H9 (cell line): ENCODE results near the gene LPGAT1. TPM values are rescaled to one million over a fixed set of nuclear protein-coding genes. Genes with fewer than 3 reads are reported as not detected.

Source experiments
- DNase-seq: peaks from one replicate; pipeline ENCODE4 v3.0.0-alpha.2; 2017
- H2AFZ ChIP-seq: one replicate; pipeline ENCODE4 v1.6.1; 2013; ENCODE audit warnings: mild to moderate bottlenecking, low read length, control low read depth, moderate library complexity
- H2AK5ac ChIP-seq: 2 replicates; pipeline ENCODE4 v1.6.1; 2013; ENCODE audit warnings: low read length, control low read depth, mixed read lengths; ENCODE audit not compliant: insufficient read length
- H2BK120ac ChIP-seq: one replicate; pipeline ENCODE4 v1.6.1; 2013; ENCODE audit warnings: low read depth, mild to moderate bottlenecking, low read length, control low read depth, inconsistent platforms; ENCODE audit not compliant: poor library complexity, severe bottlenecking
- H2BK12ac ChIP-seq: 2 replicates; pipeline ENCODE4 v1.6.1; 2013; ENCODE audit warnings: low read length, control low read depth, mixed read lengths, low read depth; ENCODE audit not compliant: insufficient read length
- H2BK15ac ChIP-seq: 2 replicates; pipeline ENCODE4 v1.6.1; 2013; ENCODE audit warnings: low read depth, low read length, control low read depth
- H2BK20ac ChIP-seq: one replicate; pipeline ENCODE4 v1.6.1; 2013; ENCODE audit warnings: low read depth, mild to moderate bottlenecking, low read length, control low read depth, inconsistent platforms; ENCODE audit not compliant: poor library complexity, severe bottlenecking
- H2BK5ac ChIP-seq: 2 replicates; pipeline ENCODE4 v1.6.1; 2013; ENCODE audit warnings: low read length, control low read depth, mixed read lengths; ENCODE audit not compliant: insufficient read length
- H3K14ac ChIP-seq: 2 replicates; pipeline ENCODE4 v1.6.1; 2013; ENCODE audit warnings: low read length, control low read depth; ENCODE audit not compliant: insufficient read depth
- H3K18ac ChIP-seq: 2 replicates; pipeline ENCODE4 v1.6.1; 2013; ENCODE audit warnings: low read depth, mild to moderate bottlenecking, mixed read lengths, low read length, control low read depth; ENCODE audit not compliant: insufficient read length
- H3K23ac ChIP-seq: 2 replicates; pipeline ENCODE4 v1.6.1; 2013; ENCODE audit warnings: low read length, control low read depth, mixed read lengths, low read depth; ENCODE audit not compliant: insufficient read length
- H3K23me2 ChIP-seq: 2 replicates; pipeline ENCODE4 v1.6.1; 2013; ENCODE audit warnings: low read depth, mild to moderate bottlenecking, mixed read lengths, low read length, control low read depth; ENCODE audit not compliant: insufficient read length, poor library complexity, severe bottlenecking
- H3K27ac ChIP-seq: 2 replicates; pipeline ENCODE4 v1.5.1; 2013; ENCODE audit warnings: low read length, control low read depth, mixed read lengths, low read depth; ENCODE audit not compliant: insufficient read length
- H3K27me3 ChIP-seq: 2 replicates; pipeline ENCODE4 v1.6.1; 2013; ENCODE audit warnings: low read length, control low read depth, inconsistent platforms; ENCODE audit not compliant: insufficient read depth
- H3K4ac ChIP-seq: 2 replicates; pipeline ENCODE4 v1.6.1; 2013; ENCODE audit warnings: low read depth, mild to moderate bottlenecking, control low read depth, inconsistent platforms, low read length, moderate library complexity
- H3K4me1 ChIP-seq: 2 replicates; pipeline ENCODE4 v1.6.1; 2013; ENCODE audit warnings: low read length, control low read depth, inconsistent platforms; ENCODE audit not compliant: insufficient read depth
- H3K4me2 ChIP-seq: 2 replicates; pipeline ENCODE4 v1.6.1; 2013; ENCODE audit warnings: low read length, control low read depth, mixed read lengths; ENCODE audit not compliant: insufficient read length, insufficient read depth
- H3K56ac ChIP-seq: 2 replicates; pipeline ENCODE4 v1.6.1; 2013; ENCODE audit warnings: low read depth, mild to moderate bottlenecking, mixed read lengths, low read length, control low read depth; ENCODE audit not compliant: insufficient read length
- H3K79me1 ChIP-seq: 2 replicates; pipeline ENCODE4 v1.6.1; 2013; ENCODE audit warnings: low read depth, mild to moderate bottlenecking, moderate library complexity, low read length, control low read depth, inconsistent platforms; ENCODE audit not compliant: insufficient read depth, poor library complexity, severe bottlenecking
- H3K79me2 ChIP-seq: 2 replicates; pipeline ENCODE4 v1.6.1; 2013; ENCODE audit warnings: low read length, control low read depth, inconsistent platforms; ENCODE audit not compliant: insufficient read depth
- H3K9ac ChIP-seq: 2 replicates; pipeline ENCODE4 v1.6.1; 2013; ENCODE audit warnings: low read length, control low read depth, mixed read lengths; ENCODE audit not compliant: insufficient read length; ENCODE audit errors: extremely low read depth
- H3K9me3 ChIP-seq: one replicate; pipeline ENCODE4 v1.6.1; 2013; ENCODE audit warnings: low read depth, low read length, inconsistent platforms; ENCODE audit not compliant: control insufficient read depth
- H3T11ph ChIP-seq: one replicate; pipeline ENCODE4 v1.6.1; 2013; ENCODE audit warnings: mild to moderate bottlenecking, low read length, control low read depth, inconsistent platforms
- H4K20me1 ChIP-seq: one replicate; pipeline ENCODE4 v1.6.1; 2013; ENCODE audit not compliant: control insufficient read depth, insufficient read length, insufficient read depth
- H4K5ac ChIP-seq: 2 replicates; pipeline ENCODE4 v1.6.1; 2013; ENCODE audit warnings: low read depth, mild to moderate bottlenecking, mixed read lengths, low read length, control low read depth; ENCODE audit not compliant: insufficient read length
- H4K8ac ChIP-seq: replicated peaks from 2 replicates; pipeline ENCODE4 v1.6.1; 2013; ENCODE audit warnings: low read length, control low read depth, mixed read lengths, low read depth; ENCODE audit not compliant: insufficient read length
- H4K91ac ChIP-seq: 2 replicates; pipeline ENCODE4 v1.6.1; 2013; ENCODE audit warnings: low read depth, mild to moderate bottlenecking, moderate library complexity, mixed read lengths, low read length, control low read depth; ENCODE audit not compliant: insufficient read length
- H3K27ac Mint-ChIP-seq, 3 experiments: 2 replicates in 2 of 3; 3 replicates in 1 of 3; pipeline ENCODE4 v1.8.0; 2020 to 2021; ENCODE audit warnings: mixed read lengths in 3 of 3, mild to moderate bottlenecking in 1 of 3, moderate library complexity in 1 of 3
- H3K27me3 Mint-ChIP-seq: 2 replicates; pipeline ENCODE4 v1.8.0; 2021; ENCODE audit warnings: low read depth, mild to moderate bottlenecking, moderate library complexity, mixed read lengths
- H3K36me3 Mint-ChIP-seq, 3 experiments: 2 replicates in 2 of 3; 3 replicates in 1 of 3; pipeline ENCODE4 v1.8.0; 2020 to 2021; ENCODE audit warnings: low read depth in 3 of 3, mixed read lengths in 3 of 3; ENCODE audit not compliant: insufficient read depth in 1 of 3
- H3K4me1 Mint-ChIP-seq, 2 experiments: 2 replicates each; pipeline ENCODE4 v1.8.0; 2020; ENCODE audit warnings: mixed read lengths in 2 of 2
- H3K4me3 Mint-ChIP-seq, 2 experiments: 2 replicates in 1 of 2; 3 replicates in 1 of 2; pipeline ENCODE4 v1.8.0; 2020 to 2021; ENCODE audit warnings: mild to moderate bottlenecking in 2 of 2, mixed read lengths in 2 of 2, moderate library complexity in 1 of 2
- H3K9me3 Mint-ChIP-seq, 2 experiments: 2 replicates in 1 of 2; 3 replicates in 1 of 2; pipeline ENCODE4 v1.8.0; 2020; ENCODE audit warnings: mild to moderate bottlenecking in 2 of 2, mixed read lengths in 2 of 2, moderate library complexity in 1 of 2
- CTCF ChIP-seq: fragments of 200-600 bp; sonication (generic); conservative IDR thresholded peaks from 3 replicates; pipeline ENCODE4 v1.8.0; 2021; ENCODE audit warnings: antibody characterized with exemption, mild to moderate bottlenecking
- total RNA-seq: library from RNA; stranded (reverse); gene quantifications from 2 replicates; pipeline ENCODE4 v1.2.1, GENCODE V29; 2021

The LPGAT1 gene
- total RNA-seq, 1 experiment from 2014 or later: 12.2 TPM

- no peak overlapping the region for H4K5ac ChIP-seq
- H3K4me3 Mint-ChIP-seq: no peak overlapping the region
Observed at GRCh38 chr1:211816586-211816985, 14.0 kb downstream of the LPGAT1 start.

More at GRCh38 chr1:211816586-211816985, 14.0 kb downstream of the LPGAT1 start:
- Histone ChIP-seq H3K79me1 (no peaks in the 10 kb centered on the region), H3K23ac (no peak overlapping the region), H2AFZ (no peak overlapping the region), H3T11ph (no peak overlapping the region), H4K91ac (no peak overlapping the region), H4K20me1 (no peaks in the 10 kb centered on the region), H3K56ac (no peak overlapping the region), H3K14ac (no peak overlapping the region), H3K4ac (no peak overlapping the region), H3K18ac (no peak overlapping the region), H3K27me3 (no peaks in the 10 kb centered on the region), H2BK20ac (no peak overlapping the region), H3K9ac (no peak overlapping the region), H3K4me1 (no peaks in the 10 kb centered on the region), H2AK5ac (no peak overlapping the region), H2BK15ac (no peak overlapping the region), H2BK12ac (no peak overlapping the region), H3K79me2 (no peaks in the 10 kb centered on the region), H4K8ac (no peak overlapping the region), H2BK120ac (no peak overlapping the region), H3K23me2 (no peaks in the 10 kb centered on the region), H2BK5ac (no peak overlapping the region), H3K9me3 (no peaks in the 10 kb centered on the region), H3K27ac (no peak overlapping the region), H3K4me2 (no peak overlapping the region)
- DNase-seq: no peak
- H3K27ac Mint-ChIP-seq: no peak overlapping the region
- no peak for TF ChIP-seq CTCF
- H3K27me3 Mint-ChIP-seq: no peaks in the 10 kb centered on the region
- peaks cover 2 to 14% (median 4%) of the 10 kb centered on the region in 3 experiments; a peak in 4 of 7 replicates for H3K36me3 Mint-ChIP-seq
- H3K4me1 Mint-ChIP-seq: no peaks in the 10 kb centered on the region
- H3K9me3 Mint-ChIP-seq: peaks cover 0 to 3% of the 10 kb centered on the region in 2 experiments; a peak in 1 of 5 replicates
